ENCODE results near the gene MYO7B.

DNA sequence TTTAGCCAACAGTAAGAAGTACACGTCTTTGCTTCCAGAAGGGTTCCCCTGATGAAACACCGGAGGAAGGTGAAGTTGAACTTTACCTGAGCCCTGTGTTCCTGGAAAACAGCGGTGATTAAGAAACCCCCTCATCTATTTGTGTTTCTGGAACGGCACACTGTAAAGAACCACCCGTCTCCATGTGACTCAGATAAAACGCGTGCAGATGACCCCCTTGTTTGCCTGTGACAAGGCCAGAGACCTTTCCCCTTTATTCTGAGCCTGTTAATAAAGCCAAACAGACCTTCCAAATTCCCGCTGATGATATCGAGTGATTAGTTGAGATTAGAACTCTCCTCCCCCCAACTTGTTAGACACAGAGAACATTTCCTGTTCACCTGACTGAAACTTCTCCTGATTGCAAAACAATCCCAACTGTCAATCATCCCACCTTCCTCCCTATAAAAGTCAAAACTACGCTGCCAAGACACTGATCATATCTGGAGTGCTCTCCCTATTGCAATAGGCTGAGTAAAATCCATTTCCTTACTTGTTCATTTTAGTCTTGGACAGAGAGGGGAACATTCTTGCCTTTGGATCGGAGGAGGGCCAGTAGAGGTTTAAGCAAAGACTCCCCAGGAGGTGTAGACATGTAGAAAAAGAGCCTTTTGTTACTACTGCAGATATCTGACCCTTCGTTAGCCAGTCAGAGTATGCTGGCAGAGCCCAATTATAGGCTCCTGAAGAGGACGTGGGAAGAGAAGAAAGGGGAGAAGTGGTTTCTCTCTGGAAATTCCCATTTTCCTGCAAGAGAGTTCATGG is 8.3 kb upstream of the MYO7B start:
- TF ChIP-seq, protein P1, sequence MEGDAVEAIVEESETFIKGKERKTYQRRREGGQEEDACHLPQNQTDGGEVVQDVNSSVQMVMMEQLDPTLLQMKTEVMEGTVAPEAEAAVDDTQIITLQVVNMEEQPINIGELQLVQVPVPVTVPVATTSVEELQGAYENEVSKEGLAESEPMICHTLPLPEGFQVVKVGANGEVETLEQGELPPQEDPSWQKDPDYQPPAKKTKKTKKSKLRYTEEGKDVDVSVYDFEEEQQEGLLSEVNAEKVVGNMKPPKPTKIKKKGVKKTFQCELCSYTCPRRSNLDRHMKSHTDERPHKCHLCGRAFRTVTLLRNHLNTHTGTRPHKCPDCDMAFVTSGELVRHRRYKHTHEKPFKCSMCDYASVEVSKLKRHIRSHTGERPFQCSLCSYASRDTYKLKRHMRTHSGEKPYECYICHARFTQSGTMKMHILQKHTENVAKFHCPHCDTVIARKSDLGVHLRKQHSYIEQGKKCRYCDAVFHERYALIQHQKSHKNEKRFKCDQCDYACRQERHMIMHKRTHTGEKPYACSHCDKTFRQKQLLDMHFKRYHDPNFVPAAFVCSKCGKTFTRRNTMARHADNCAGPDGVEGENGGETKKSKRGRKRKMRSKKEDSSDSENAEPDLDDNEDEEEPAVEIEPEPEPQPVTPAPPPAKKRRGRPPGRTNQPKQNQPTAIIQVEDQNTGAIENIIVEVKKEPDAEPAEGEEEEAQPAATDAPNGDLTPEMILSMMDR (IDR thresholded peaks at IDR 0.05) = no peak
- TF ChIP-seq POLR2A (IDR thresholded peaks at IDR 0.05) (no peak), EP300 (IDR thresholded peaks at IDR 0.05) (no peak)
